Neural cell (in vitro differentiated cells): ENCODE data around the gene STK17B. TPM values are rescaled to one million over a fixed set of nuclear protein-coding genes. Genes with fewer than 3 reads are reported as not detected.

Source experiments
- H2AFZ ChIP-seq: fragments of 200-600, 300-800 bp; sonication (generic), shearing (Covaris generic); 2 replicates; pipeline ENCODE4 v1.6.0; 2014; ENCODE audit warnings: low read depth, mild to moderate bottlenecking, antibody characterized with exemption, low read length, moderate library complexity
- H3F3A ChIP-seq: fragments of 200-600 bp; shearing (Covaris generic); 2 replicates; pipeline ENCODE4 v1.6.1; 2016; ENCODE audit warnings: mild to moderate bottlenecking, moderate library complexity, mixed read lengths, antibody characterized with exemption, low read length; ENCODE audit not compliant: insufficient read depth, poor library complexity, severe bottlenecking
- H3K27ac ChIP-seq: fragments of 200-600, 300-800 bp; sonication (generic), shearing (Covaris generic); 2 replicates; pipeline ENCODE4 v1.5.1; 2014; ENCODE audit warnings: mild to moderate bottlenecking, low read length, moderate library complexity
- H3K27me3 ChIP-seq: fragments of 300-800, 200-600 bp; sonication (generic), shearing (Covaris generic); 2 replicates; pipeline ENCODE4 v1.6.0; 2014; ENCODE audit warnings: mild to moderate bottlenecking, low read depth, low read length, moderate library complexity; ENCODE audit not compliant: insufficient read depth
- H3K36me3 ChIP-seq: fragments of 300-800, 200-600 bp; sonication (generic), shearing (Covaris generic); 2 replicates; pipeline ENCODE4 v1.5.1; 2014; ENCODE audit warnings: mild to moderate bottlenecking, antibody characterized with exemption, low read length, moderate library complexity; ENCODE audit not compliant: insufficient read depth
- H3K4me2 ChIP-seq: fragments of 300-800, 200-600 bp; sonication (generic), shearing (Covaris generic); 2 replicates; pipeline ENCODE4 v1.6.0; 2014; ENCODE audit warnings: mild to moderate bottlenecking, low read length
- H3K4me3 ChIP-seq: fragments of 300-800, 200-600 bp; sonication (generic), shearing (Covaris generic); 2 replicates; pipeline ENCODE4 v1.5.1; 2014; ENCODE audit warnings: mild to moderate bottlenecking, low read length, moderate library complexity
- H3K79me2 ChIP-seq: fragments of 200-600 bp; shearing (Covaris generic); replicated peaks from 2 replicates; pipeline ENCODE4 v1.6.0; 2014; ENCODE audit warnings: mild to moderate bottlenecking, low read length, moderate library complexity; ENCODE audit not compliant: insufficient read depth
- H3K9ac ChIP-seq: fragments of 300-800, 200-600 bp; sonication (generic), shearing (Covaris generic); 2 replicates; pipeline ENCODE4 v1.6.1; 2016; ENCODE audit warnings: mild to moderate bottlenecking, low read length, mixed read lengths
- H3K9me2 ChIP-seq: fragments of 200-600 bp; shearing (Covaris generic); 2 replicates; pipeline ENCODE4 v1.6.1; 2016; ENCODE audit warnings: mild to moderate bottlenecking, low read length, mixed read lengths; ENCODE audit not compliant: insufficient read depth
- H3K9me3 ChIP-seq: fragments of 200-600, 300-800 bp; sonication (generic), shearing (Covaris generic); 2 replicates; pipeline ENCODE4 v1.6.1; 2016; ENCODE audit warnings: mild to moderate bottlenecking, mixed run types, low read length, moderate library complexity, mixed read lengths
- H4K20me1 ChIP-seq: fragments of 200-600 bp; shearing (Covaris generic); 2 replicates; pipeline ENCODE4 v1.6.1; 2016; ENCODE audit warnings: mild to moderate bottlenecking, mixed run types; ENCODE audit not compliant: insufficient read depth
- EP300 ChIP-seq: fragments of 450-650 bp; conservative IDR thresholded peaks from 2 replicates; pipeline ENCODE4 v1.6.1; 2014; ENCODE audit warnings: antibody characterized with exemption, mild to moderate bottlenecking, moderate library complexity; ENCODE audit not compliant: poor library complexity, severe bottlenecking
- EZH2 ChIP-seq: fragments of 200-600, 300-800 bp; shearing (Covaris generic), sonication (generic); IDR thresholded peaks from 2 replicates; pipeline ENCODE4 v1.6.1; 2014; ENCODE audit warnings: antibody characterized with exemption, low read length, borderline replicate concordance, mild to moderate bottlenecking; ENCODE audit not compliant: insufficient read depth, poor library complexity, severe bottlenecking
- MXI1 ChIP-seq: fragments of 450-650 bp; conservative IDR thresholded peaks from 2 replicates; pipeline ENCODE4 v1.6.1; 2014; ENCODE audit warnings: antibody characterized with exemption, mild to moderate bottlenecking; ENCODE audit not compliant: poor library complexity, severe bottlenecking
- POLR2AphosphoS5 ChIP-seq: IDR thresholded peaks from 2 replicates; pipeline ENCODE4 v1.6.1; 2012
- RAD21 ChIP-seq: fragments of 450-650 bp; conservative IDR thresholded peaks from 2 replicates; pipeline ENCODE4 v1.6.1; 2014; ENCODE audit warnings: antibody characterized with exemption, mild to moderate bottlenecking, moderate library complexity
- SMC3 ChIP-seq: fragments of 450-650 bp; conservative IDR thresholded peaks from 2 replicates; pipeline ENCODE4 v1.6.1; 2014; ENCODE audit warnings: antibody characterized with exemption, mild to moderate bottlenecking, moderate library complexity; ENCODE audit not compliant: poor library complexity
- TAF1 ChIP-seq: IDR thresholded peaks from 2 replicates; pipeline ENCODE4 v1.6.1; 2012; ENCODE audit warnings: low read depth
- polyA plus RNA-seq: library from polyadenylated mRNA; depleted of rRNA; stranded (reverse); fragments of >200 nt; gene quantifications from 2 replicates; pipeline ENCODE4 v1.2.3, GENCODE V29; 2014
- TF ChIP-seq, protein P1 (sequence below): IDR thresholded peaks from 2 replicates; pipeline ENCODE4 v1.6.1; 2012; ENCODE audit warnings: borderline replicate concordance
- TF ChIP-seq, protein P2 (sequence below): fragments of 450-650 bp; IDR thresholded peaks from 2 replicates; pipeline ENCODE4 v1.5.1; 2014; ENCODE audit warnings: antibody characterized with exemption, mild to moderate bottlenecking, moderate library complexity; ENCODE audit not compliant: poor library complexity, severe bottlenecking

The STK17B gene
- polyA plus RNA-seq, 1 donor from 2014 or later: 0.67 TPM

DNA sequence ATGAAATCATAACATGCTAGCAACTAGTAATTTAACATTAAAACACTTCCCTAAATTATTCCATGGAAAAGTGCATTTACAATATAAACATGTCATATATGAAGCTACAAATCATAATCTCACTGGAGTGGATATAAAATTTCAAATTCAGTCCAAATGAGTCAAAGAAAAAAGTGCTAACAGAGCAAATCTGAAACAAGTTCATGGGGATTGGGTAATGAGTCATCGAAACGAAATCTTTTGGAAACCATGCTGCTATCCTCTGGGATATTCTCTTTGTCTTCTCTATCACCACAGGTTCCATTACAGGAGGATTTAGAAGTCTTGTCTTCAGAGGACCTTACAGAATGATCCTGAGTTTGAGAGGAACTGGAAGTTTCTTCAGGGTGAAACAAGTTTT is 34.1 kb downstream of the STK17B start:
- TF ChIP-seq POLR2AphosphoS5: no peak
- TF ChIP-seq EP300: no peak
- no peak for TF ChIP-seq TAF1
- TF ChIP-seq, protein P1, sequence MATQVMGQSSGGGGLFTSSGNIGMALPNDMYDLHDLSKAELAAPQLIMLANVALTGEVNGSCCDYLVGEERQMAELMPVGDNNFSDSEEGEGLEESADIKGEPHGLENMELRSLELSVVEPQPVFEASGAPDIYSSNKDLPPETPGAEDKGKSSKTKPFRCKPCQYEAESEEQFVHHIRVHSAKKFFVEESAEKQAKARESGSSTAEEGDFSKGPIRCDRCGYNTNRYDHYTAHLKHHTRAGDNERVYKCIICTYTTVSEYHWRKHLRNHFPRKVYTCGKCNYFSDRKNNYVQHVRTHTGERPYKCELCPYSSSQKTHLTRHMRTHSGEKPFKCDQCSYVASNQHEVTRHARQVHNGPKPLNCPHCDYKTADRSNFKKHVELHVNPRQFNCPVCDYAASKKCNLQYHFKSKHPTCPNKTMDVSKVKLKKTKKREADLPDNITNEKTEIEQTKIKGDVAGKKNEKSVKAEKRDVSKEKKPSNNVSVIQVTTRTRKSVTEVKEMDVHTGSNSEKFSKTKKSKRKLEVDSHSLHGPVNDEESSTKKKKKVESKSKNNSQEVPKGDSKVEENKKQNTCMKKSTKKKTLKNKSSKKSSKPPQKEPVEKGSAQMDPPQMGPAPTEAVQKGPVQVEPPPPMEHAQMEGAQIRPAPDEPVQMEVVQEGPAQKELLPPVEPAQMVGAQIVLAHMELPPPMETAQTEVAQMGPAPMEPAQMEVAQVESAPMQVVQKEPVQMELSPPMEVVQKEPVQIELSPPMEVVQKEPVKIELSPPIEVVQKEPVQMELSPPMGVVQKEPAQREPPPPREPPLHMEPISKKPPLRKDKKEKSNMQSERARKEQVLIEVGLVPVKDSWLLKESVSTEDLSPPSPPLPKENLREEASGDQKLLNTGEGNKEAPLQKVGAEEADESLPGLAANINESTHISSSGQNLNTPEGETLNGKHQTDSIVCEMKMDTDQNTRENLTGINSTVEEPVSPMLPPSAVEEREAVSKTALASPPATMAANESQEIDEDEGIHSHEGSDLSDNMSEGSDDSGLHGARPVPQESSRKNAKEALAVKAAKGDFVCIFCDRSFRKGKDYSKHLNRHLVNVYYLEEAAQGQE: no peak
- TF ChIP-seq, protein P2, sequence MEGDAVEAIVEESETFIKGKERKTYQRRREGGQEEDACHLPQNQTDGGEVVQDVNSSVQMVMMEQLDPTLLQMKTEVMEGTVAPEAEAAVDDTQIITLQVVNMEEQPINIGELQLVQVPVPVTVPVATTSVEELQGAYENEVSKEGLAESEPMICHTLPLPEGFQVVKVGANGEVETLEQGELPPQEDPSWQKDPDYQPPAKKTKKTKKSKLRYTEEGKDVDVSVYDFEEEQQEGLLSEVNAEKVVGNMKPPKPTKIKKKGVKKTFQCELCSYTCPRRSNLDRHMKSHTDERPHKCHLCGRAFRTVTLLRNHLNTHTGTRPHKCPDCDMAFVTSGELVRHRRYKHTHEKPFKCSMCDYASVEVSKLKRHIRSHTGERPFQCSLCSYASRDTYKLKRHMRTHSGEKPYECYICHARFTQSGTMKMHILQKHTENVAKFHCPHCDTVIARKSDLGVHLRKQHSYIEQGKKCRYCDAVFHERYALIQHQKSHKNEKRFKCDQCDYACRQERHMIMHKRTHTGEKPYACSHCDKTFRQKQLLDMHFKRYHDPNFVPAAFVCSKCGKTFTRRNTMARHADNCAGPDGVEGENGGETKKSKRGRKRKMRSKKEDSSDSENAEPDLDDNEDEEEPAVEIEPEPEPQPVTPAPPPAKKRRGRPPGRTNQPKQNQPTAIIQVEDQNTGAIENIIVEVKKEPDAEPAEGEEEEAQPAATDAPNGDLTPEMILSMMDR: no peak
- TF ChIP-seq RAD21: no peak
- no peak for TF ChIP-seq EZH2
- TF ChIP-seq SMC3: no peak
- TF ChIP-seq MXI1: no peak
- Histone ChIP-seq H3K4me2 (no peak overlapping the region), H3K27me3 (no peaks in the 10 kb centered on the region), H3F3A (no peaks in the 10 kb centered on the region), H3K9ac (no peak overlapping the region), H3K9me3 (no peaks in the 10 kb centered on the region), H3K27ac (no peak overlapping the region), H3K79me2 (no peaks in the 10 kb centered on the region), H4K20me1 (no peaks in the 10 kb centered on the region), H3K9me2 (no peaks in the 10 kb centered on the region), H3K4me3 (no peak overlapping the region), H2AFZ (no peak overlapping the region), H3K36me3 (no peaks in the 10 kb centered on the region)

DNA sequence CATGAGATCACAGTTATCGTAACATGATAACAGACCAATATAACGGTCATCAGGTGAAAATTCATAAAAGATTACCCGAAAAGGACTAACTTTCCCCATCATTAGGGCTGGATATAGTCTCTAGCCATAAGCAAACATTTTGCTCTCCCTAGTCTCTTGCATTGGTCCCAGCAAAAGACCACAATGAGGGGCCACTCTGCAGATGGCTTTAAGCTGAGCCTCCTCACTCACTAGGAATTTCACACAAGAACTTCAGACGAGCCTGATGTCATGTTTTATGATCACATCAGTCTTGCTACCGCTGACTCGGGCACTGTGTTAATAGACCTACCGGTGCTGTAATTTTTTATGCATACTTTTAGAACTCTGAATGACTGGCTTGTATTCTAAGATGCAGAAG is 35.2 kb downstream of the STK17B start:
- Histone ChIP-seq H3K27me3 (no peaks in the 10 kb centered on the region), H3K9ac (no peak overlapping the region), H3K4me3 (no peak overlapping the region), H4K20me1 (no peaks in the 10 kb centered on the region), H3K4me2 (no peak overlapping the region), H3K79me2 (no peaks in the 10 kb centered on the region), H3K9me2 (no peaks in the 10 kb centered on the region), H2AFZ (no peak overlapping the region), H3K36me3 (no peaks in the 10 kb centered on the region), H3K9me3 (peaks cover 3% of the 10 kb centered on the region), H3F3A (no peaks in the 10 kb centered on the region), H3K27ac (no peak overlapping the region)
- no peak for TF ChIP-seq EZH2
- TF ChIP-seq MXI1: no peak
- TF ChIP-seq, protein P1: no peak
- TF ChIP-seq SMC3: no peak
- TF ChIP-seq TAF1: no peak
- TF ChIP-seq, protein P2: no peak
- no peak for TF ChIP-seq RAD21
